ENCODE measurements around the gene GLIS1. TPM values are rescaled to one million over a fixed set of nuclear protein-coding genes. Genes with fewer than 3 reads are reported as not detected.

The GLIS1 gene
- polyA plus RNA-seq, 1 donor from 2014 or later, result not detected

GRCh38 chr1:53543778-53544695 lies 194.9 kb downstream of the GLIS1 start:
- Histone ChIP-seq H2AFZ (ENCODE audit: low read depth, low read length) (no peak overlapping the region), H3K4me2 (ENCODE audit: low read length) (no peak overlapping the region), H3F3A (ENCODE audit: insufficient read depth, low read length, poor library complexity, severe bottlenecking) (no peaks in the 10 kb centered on the region), H3K9me2 (ENCODE audit: insufficient read depth, low read length) (no peaks in the 10 kb centered on the region), H3K79me2 (replicated peaks; ENCODE audit: insufficient read depth, low read length) (no peaks in the 10 kb centered on the region), H3K27me3 (ENCODE audit: insufficient read depth, low read depth, low read length) (no peaks in the 10 kb centered on the region), H3K4me3 (ENCODE audit: low read length) (no peak overlapping the region), H3K27ac (ENCODE audit: low read length) (no peak overlapping the region), H3K36me3 (ENCODE audit: insufficient read depth, low read length) (no peaks in the 10 kb centered on the region), H3K9ac (ENCODE audit: low read length) (no peak overlapping the region), H3K9me3 (ENCODE audit: low read length) (no peaks in the 10 kb centered on the region), H4K20me1 (ENCODE audit: insufficient read depth) (no peaks in the 10 kb centered on the region)
- TF ChIP-seq CTCF (IDR thresholded peaks at IDR 0.05; ENCODE audit: poor library complexity, severe bottlenecking) (no peak), POLR2AphosphoS5 (IDR thresholded peaks at IDR 0.05) (no peak), MXI1 (conservative IDR thresholded peaks at IDR 0.05; ENCODE audit: poor library complexity, severe bottlenecking) (no peak), EZH2 (IDR thresholded peaks at IDR 0.05; ENCODE audit: borderline replicate concordance, insufficient read depth, low read length, poor library complexity, severe bottlenecking) (no peak), RAD21 (conservative IDR thresholded peaks at IDR 0.05) (no peak), REST (IDR thresholded peaks at IDR 0.05; ENCODE audit: borderline replicate concordance) (no peak)

GRCh38 chr1:53543130-53543777 lies 195.7 kb downstream of the GLIS1 start:
- no peak overlapping the region for H3K27ac ChIP-seq (ENCODE audit: low read length)
- no peak overlapping the region for H3K4me3 ChIP-seq (ENCODE audit: low read length)
- no peaks in the 10 kb centered on the region for H3K9me3 ChIP-seq (ENCODE audit: low read length)
- no peaks in the 10 kb centered on the region for H3K9me2 ChIP-seq (ENCODE audit: insufficient read depth, low read length)
- no peaks in the 10 kb centered on the region for H3K27me3 ChIP-seq (ENCODE audit: insufficient read depth, low read depth, low read length)
- no peaks in the 10 kb centered on the region for H3F3A ChIP-seq (ENCODE audit: insufficient read depth, low read length, poor library complexity, severe bottlenecking)
- no peaks in the 10 kb centered on the region for H3K36me3 ChIP-seq (ENCODE audit: insufficient read depth, low read length)
- no peak overlapping the region for H3K4me2 ChIP-seq (ENCODE audit: low read length)
- no peak overlapping the region for H3K9ac ChIP-seq (ENCODE audit: low read length)
- H3K79me2 ChIP-seq (replicated peaks; ENCODE audit: insufficient read depth, low read length), result no peaks in the 10 kb centered on the region
- TF ChIP-seq SMC3 (conservative IDR thresholded peaks at IDR 0.05; ENCODE audit: poor library complexity) (no peak), EP300 (conservative IDR thresholded peaks at IDR 0.05; ENCODE audit: poor library complexity, severe bottlenecking) (no peak), REST (IDR thresholded peaks at IDR 0.05; ENCODE audit: borderline replicate concordance) (no peak), RAD21 (conservative IDR thresholded peaks at IDR 0.05) (no peak), TAF1 (IDR thresholded peaks at IDR 0.05; ENCODE audit: low read depth) (no peak), CTCF (IDR thresholded peaks at IDR 0.05; ENCODE audit: poor library complexity, severe bottlenecking) (no peak), EZH2 (IDR thresholded peaks at IDR 0.05; ENCODE audit: borderline replicate concordance, insufficient read depth, low read length, poor library complexity, severe bottlenecking) (no peak), POLR2AphosphoS5 (IDR thresholded peaks at IDR 0.05) (no peak), MXI1 (conservative IDR thresholded peaks at IDR 0.05; ENCODE audit: poor library complexity, severe bottlenecking) (no peak)
- H2AFZ ChIP-seq (ENCODE audit: low read depth, low read length), result no peak overlapping the region
- H4K20me1 ChIP-seq (ENCODE audit: insufficient read depth), result no peaks in the 10 kb centered on the region

Measured in neural cell (in vitro differentiated cells).